ENCODE data around the gene FAM131B.
"Not testable (repeated sequence)": the region's sequence is repeated elsewhere in the genome, so short reads cannot be mapped to it uniquely, and the experiment has no call there.

FAM131B gene

DNA sequence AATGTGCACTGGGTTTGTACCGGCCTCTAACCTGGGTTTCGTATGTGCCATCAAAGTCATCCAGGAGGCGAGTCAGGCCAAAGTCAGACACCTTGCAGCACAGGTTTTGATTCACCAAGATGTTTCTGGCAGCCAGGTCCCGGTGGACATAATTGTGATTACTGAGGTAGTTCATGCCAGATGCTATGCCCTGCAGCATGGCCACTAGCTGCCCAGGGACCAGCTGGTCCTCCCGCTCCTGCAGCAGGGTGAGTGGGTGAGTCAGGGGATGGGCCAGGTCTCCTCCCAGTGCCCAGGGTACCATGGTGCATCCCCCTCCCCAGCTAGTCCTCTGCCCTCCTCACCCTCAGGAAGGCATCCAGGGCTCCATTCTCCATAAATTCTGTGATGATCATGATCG is 32.3 kb upstream of the FAM131B start:
- DNase-seq, result no peak

DNA sequence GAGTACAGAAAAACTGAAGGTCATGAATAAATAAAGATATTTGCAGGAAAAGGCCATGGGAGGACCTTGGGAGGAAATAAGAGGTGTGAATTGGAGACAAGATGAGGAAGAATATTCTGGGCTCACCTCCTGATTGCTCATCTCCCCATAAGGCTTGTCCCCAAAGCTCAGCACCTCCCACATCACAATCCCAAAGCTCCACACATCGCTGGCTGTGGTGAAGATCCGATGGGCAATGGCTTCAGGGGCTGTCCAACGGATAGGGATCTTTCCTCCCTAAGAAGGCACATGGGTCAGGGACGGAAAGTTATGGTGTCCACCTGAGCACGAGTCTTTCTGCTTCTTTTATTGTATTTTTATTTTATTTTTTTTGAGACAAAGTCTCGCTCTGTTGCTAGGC is 31.6 kb upstream of the FAM131B start:
- no peak for DNase-seq

DNA sequence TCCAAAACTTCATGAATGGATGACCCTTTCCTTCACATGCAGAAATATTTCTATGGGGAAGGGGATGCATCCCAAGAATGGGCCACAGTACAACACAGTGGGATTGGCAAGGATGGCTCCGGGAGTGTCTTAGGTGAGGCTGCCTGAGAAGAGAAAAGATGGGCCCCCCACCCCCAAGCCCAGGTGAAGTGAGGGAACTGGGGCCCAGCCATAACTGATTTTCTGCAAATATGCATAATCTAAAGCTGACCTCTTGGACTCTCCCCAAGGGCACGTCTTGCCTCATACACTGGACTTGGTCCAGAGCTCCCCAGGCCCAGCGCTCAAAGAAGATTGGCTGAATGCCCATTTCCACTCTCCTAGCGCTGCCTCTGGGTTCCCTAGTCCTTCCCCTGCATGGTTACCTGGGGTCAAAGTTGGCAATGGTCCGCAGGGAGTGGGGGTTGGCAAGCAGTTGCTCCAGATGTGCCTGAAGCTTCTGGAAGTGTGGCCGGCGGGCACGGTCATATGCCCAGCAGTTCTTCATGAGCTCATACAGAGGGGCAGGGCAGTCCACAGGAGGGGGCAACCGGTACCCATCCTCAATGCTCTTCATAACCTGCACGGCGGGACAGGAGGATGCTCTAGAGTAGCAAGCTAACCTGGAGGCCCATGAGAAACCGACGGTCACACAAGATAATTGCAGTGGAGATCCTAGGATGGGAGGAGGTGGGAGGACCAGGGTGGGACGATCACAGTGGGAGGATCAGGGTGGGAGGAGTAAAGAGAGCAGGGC is 30.9 kb upstream of the FAM131B start:
- DNase-seq, result no peak

DNA sequence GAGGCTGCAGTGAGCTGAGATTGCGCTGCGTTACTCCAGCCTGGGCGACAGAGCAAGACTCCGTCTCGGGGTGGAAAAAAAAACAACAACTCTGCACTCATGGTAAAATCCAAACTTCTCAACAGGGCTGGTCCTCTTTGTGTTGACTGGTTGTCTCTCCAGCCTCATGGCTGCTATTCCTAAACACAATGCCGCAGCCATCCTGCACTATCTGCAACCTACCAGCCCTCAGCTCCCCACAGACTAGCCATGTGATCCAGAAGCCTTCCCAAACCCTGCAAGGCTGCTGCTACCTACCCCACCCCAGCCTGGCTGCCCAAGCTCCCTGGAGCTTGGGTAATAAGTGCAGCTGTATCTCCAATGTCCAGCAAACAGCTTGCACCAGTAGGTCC is 30.4 kb upstream of the FAM131B start:
- DNase-seq, result no peak

DNA sequence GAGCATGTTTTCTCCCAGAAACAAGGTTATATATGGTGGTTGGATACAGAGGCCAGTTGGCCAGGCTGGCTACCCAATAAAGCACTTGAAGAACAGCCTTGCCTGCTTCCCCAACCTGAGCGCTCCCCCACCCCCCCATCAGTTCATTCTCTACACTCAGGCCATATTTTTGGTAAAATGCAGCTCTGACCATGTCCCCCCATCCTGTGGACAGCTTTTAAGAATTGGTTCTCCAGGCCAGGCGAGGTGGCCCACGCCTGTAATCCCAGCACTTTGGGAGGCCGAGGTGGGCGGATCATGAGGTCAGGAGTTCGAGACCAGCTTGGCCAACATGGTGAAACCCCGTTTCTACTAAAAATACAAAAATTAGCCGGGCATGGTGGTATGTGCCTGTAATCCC is 29.9 kb upstream of the FAM131B start:
- not testable (repeated sequence) for DNase-seq

DNA sequence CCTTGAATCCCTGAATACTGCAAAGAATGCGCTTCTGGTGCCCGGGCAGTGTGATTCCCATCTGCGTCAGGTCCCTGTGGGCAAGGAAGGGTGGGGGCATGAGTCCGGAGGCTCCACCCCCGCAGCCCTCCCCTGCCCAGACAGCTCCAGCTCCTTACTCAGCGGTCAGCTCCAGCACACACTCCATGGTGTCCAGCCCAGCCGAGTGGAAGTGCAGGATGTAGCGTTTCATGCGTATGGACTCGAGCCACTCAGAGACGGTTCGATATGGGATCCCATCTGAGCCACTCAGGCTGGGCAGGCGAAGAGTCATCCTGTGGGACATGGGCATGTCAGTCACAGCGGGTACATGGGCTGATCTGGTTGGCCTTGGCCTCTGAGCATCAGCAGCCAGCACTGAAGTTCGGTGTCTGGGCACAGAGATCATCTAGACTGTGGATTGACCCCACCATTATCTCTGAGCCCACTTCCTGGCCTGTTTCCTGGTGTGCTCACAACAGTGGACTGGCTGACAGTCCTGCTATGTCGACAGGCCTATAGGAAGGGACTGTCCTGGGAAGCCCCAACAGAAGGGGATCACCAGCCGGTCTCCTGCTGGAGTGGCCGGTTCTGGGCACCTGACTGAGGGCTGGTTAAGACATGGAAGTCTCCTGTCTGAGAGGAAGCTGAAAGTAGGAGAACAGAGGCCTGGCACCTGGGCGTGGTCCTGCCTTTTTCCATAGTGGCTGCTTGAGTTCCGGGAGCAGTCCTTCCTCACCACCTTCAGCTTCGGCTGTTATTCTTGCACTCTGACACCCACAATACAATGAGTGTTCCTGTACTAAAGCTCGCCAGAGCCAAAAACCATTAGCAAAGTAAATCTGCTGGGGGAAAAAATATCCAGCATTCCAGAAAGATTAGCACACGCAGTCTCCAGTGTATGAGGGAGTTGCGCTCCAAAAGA is 29.2 kb upstream of the FAM131B start:
- no peak for DNase-seq

DNA sequence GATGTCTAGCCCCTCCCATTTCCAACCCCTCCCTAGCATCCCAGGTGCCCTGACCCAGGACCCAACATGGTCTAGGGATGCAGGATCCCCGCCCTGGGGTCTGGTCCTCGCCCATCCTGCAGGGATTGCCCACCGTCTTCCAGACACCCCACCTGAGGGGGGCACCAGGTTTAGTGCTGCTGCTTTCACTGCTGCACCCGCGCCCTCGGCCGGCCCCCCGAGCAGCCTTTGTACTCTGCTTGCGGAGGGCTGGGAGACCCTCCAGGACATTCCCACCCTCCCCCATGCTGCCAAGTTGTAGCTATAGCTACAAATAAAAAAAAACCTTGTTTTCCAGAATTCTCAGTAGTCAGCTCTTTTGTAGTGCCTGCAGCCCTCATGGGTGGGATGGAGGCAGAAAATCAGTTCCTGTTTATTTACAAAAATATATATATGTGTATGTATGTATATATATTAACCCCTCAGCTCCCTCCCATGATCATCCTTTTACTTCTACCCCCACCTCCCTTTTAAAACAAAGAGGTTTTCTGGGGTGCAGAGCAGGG is 28.3 kb upstream of the FAM131B start:
- no peak for DNase-seq

DNA sequence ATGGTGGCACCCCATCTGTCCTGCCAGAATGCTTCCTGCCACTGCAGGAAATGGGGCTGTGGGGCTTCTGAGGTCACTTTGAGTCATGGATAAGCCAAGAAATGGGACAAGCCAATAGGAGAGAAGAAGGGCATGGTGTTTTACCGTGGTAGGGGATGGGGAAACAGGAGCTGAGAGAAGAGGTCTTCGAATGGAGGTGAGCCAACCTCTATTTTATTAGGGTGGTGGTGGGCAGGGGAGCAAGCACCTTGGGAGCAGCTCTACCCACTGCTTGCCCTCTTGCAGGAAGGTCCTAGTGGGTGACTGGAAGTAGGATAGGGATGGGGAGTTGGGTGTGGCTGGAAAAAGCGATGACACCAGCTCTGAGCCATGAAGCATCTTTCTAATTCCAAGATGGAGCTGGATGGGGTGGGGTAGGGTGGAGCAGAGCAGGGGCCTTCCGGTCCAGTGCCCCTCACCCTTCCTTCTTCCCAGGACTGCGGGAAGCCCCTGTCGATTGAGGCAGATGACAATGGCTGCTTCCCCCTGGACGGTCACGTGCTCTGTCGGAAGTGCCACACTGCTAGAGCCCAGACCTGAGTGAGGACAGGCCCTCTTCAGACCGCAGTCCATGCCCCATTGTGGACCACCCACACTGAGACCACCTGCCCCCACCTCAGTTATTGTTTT is 27.7 kb upstream of the FAM131B start:
- no peak for DNase-seq

DNA sequence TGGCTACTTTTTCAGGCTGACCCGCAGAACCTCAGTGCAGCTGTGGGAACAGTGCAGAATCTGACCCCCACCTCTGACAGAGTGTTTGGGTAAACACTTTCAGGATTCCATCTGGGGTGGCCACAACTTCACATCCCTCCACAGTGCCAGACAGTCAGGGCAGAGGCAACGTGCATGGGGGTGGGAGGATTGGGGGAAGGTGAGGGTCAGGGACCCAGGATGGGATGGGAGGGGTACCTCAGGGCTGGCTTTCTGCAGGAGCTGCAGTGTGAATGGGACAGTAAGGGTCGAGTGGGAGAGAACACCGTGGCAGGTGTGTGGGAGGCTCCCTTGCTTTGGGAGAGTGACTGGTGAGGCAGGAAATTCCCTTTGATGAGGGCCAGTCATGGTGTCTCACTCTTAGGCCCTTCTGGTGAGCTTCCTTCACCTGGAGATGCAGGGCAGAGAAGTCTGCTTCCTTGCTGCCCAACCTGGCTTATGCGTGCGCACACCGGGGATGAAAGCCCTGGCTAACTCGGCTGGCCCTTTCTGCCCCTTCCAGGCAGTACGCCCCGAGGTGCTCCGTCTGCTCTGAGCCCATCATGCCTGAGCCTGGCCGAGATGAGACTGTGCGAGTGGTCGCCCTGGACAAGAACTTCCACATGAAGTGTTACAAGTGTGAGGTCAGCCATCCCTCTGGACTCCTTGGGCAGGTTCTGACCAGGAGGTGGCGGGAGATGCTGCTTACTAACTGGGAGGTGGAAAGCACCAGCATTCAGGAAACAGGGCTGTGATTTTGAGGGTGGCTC is 27.0 kb upstream of the FAM131B start:
- no peak for DNase-seq

DNA sequence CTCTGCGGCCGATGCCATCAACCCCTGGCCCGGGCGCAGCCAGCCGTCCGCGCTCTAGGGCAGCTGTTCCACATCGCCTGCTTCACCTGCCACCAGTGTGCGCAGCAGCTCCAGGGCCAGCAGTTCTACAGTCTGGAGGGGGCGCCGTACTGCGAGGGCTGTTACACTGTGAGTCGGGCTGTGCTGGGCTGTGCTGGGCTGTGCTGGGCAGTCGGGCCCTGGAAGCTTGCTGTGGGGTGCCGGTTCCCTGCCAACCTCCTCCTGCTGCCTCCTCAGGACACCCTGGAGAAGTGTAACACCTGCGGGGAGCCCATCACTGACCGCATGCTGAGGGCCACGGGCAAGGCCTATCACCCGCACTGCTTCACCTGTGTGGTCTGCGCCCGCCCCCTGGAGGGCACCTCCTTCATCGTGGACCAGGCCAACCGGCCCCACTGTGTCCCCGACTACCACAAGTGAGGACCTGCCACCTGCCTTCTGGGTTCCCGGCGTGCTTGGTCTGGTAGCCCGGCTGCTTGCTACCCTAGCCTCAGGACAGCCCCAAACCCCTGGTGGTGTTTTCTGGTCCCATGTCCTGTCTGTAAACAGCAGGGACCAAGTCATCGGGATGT is 26.1 kb upstream of the FAM131B start:
- DNase-seq, result no peak

DNA sequence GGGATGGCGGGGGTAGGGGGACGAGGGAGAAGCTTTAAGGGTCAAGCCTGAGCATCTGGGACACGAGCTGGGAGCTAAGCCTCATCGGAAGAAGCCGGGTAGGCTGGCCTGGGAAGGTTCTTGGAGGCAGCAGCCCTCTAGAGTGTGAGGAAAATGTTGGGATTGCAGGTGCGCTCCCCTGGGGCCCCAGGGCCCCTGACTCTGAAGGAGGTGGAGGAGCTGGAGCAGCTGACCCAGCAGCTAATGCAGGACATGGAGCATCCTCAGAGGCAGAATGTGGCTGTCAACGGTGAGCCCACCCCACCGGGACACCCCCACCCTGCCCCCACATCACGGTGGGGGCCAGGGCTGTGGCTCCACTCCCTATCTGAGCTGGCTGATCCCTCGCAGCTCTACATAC is 25.5 kb upstream of the FAM131B start:
- no peak for DNase-seq

DNA sequence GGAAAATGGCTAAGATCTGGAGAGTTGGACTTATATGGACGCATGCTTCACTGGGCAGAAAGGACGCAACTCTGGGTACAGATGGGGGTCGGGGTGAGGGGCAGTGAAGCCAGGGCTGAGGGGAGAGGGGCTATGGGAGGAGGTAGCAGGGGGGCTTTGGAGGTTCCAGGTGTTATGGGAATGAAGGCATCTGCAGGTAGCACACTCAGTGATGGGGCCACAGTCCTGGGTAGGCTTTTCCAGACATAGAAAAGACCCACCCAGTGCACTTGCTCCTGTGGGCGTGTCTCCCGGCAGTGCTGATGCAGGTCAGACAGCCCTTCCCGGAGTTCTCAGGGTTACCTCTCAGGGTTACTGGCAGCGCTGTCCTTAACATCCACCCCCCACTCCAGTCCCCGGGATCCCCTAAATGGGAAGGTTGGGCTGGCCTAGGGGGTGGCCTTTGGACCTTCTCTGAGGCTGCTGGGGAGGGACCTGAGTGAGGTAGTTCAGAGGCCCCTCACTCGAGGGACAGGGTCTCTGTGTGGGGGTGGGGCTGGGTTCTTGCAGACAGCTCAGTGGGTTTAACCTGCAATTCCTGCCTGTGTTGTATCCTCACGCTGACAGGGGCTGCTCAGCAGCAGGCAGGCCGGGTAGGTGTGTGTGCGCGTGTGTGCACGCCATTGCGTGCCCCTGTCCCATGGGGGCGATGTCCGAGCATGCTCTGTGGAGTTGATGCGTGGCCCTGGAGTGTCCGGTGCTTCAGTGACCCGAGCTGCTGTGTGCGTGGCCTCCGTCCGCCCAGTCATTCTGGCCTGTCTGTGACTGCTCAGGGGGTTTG is 24.9 kb upstream of the FAM131B start:
- DNase-seq, result no peak

DNA sequence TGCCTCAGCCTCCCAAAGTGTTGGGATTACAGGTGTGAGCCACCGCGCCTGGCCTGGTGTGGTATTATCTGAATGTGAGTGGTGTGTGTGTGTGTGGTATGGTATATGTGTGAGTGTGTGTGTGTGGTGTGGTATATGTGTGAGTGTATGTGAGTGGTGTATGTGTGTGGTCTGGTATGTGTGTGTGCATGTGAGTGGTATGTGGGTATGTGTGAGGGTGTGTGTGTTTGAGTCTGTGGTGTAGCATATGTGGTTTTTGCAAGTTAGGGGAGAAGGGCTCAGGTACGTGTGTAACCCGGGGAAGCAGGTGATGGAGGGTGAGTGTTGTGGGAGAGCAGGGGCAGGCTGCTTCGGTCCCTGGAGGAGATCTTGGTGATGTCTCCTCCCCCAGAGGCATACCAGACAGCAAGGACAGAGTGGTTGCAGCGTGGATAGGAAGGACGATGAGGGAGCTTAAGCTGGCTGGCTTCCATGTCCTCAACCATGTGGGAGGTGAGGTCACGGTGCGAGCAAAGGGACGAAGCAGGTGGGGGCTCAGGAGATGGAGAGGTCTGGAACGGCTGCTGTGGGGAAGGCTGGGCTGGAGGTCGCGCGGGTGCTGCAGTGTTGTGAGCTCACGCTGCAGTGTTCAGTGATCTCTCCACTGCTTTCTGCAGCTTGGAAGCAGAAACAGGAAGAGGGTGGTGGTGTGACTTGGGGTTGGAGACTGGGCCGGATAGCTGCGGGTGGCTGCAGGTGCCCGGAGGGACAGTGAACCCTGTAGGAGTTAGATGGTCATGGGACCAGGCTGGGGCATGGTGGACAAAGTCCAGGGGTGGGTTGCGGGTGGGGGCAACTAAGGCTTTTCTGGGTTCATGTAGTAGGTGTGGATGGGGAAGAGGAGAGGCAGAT is 23.6 kb upstream of the FAM131B start:
- no peak for DNase-seq

DNA sequence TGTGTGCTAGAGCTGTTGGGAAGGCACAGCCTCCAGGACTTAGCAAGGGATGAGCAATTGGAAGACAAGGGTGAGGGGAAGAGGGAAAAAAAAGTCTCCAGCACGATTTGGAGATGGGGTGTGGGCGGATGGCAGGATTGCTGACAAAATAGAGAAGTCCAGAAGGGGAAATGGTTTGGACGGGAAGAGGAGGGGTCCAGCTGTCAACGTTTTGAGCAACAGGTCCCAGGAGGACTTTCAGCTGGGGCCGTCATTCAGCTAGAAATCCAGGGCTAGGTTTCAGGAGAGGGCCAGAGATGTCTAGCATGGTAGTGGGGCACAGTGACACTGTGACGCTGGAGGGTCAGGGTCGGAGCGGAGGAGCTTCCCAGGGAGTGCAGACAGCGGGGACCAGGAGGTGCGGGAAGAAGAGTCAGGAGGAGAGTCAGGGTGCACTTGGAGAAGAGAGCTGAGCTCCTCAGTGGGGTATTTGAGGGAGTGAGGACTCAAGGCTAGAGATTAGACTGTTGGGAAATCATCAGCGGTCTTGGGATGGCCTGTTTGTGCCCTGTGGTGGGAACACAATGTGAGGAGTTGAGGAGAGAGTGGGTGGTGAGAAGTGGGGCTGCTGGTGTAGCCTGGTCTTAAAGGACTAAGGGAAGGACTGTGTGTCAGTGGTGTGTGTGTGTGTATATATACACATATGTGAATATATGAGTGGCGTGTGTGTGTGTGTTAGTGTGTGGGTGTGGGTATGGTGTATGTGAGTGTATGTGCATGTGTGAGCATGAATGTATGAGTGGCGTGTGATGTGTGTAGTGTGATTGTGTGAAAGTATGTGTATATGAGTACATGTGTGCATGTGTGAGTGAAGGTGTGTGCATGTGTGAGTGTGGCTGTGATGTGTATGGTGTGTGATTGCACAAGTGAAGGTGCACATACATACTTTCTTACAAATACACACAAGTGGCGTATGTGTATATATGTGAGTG is 22.4 kb upstream of the FAM131B start:
- DNase-seq, result no peak

DNA sequence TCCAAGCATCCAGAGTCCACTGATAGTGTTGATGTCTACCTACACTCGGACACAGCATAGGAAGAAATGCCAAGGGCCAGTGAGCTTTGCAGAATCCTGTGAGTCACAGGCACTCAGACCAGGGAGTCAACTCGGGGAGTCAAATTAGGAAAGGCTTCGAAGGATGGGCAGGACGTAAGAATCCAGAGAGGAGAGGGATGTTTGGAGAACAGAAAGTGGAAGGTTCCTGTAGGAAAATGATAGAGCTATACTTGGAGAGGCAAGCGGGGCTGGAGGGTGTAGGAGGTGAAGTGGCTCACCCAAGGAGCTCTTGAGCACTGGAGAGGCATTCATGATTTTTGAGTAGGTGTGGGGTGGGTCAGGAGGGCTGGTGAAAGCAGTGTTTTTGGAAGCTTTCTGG is 21.6 kb upstream of the FAM131B start:
- no peak for DNase-seq

DNA sequence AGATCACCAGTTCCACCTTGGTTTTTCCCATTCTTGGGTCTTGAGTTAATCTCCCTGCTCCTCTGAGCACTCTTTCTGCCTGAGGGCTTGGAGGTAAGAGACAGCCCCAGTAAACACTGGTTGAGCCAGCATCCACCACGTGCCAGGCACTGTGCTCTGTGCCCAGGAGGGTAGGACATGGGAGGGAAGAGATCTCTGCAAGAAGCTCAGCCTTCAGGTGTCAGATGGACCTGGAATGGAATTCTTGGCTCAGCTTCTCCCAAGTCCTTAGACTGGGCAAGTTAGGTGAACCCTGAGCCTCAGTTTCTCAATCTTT is 21.1 kb upstream of the FAM131B start:
- DNase-seq, result no peak

DNA sequence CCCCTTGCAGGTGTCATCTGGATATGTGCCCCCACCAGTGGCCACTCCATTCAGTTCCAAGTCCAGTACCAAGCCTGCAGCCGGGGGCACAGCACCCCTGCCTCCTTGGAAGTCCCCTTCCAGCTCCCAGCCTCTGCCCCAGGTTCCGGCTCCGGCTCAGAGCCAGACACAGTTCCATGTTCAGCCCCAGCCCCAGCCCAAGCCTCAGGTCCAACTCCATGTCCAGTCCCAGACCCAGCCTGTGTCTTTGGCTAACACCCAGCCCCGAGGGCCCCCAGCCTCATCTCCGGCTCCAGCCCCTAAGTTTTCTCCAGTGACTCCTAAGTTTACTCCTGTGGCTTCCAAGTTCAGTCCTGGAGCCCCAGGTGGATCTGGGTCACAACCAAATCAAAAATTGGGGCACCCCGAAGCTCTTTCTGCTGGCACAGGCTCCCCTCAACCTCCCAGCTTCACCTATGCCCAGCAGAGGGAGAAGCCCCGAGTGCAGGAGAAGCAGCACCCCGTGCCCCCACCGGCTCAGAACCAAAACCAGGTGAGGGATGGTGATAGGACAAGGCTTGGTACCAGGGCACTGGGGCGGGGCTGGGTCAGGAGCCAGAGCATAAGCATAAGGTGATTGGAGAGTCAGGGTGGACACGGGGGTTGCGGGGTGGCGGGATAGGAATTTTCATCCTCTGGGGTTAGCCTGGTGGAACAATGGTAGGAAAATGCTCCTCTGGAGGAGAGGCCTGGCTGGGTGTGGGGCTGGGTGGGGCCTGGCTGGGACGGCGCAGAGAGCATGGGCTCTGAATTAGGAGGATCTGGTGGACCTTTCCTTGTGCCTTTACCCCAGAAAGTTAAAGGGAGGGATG is 20.5 kb upstream of the FAM131B start:
- no peak for DNase-seq
